Activated effector memory CD4-positive, alpha-beta T cell treated with Interleukin-2 at 50 U/mL for 16 hours (primary cell): ENCODE data around the gene F8A1.
"Not testable (repeated sequence)": the region's sequence is repeated elsewhere in the genome, so short reads cannot be mapped to it uniquely, and the experiment has no call there.

Experiments used
- DNase-seq: peaks from one replicate; pipeline ENCODE4 v3.0.0-alpha.2; 2020

The F8A1 gene

GRCh38 chrX:154886069-154886788, at the start of gene F8A1:
Gene F8A1 (plus strand): TSS chrX:154886355. CDS start chrX:154886375, 20 bp downstream.
- peak; percentile 32 for DNase-seq

GRCh38 chrX:154840856-154841255, 45.3 kb upstream of the F8A1 start:
- DNase-seq: no peak

DNA sequence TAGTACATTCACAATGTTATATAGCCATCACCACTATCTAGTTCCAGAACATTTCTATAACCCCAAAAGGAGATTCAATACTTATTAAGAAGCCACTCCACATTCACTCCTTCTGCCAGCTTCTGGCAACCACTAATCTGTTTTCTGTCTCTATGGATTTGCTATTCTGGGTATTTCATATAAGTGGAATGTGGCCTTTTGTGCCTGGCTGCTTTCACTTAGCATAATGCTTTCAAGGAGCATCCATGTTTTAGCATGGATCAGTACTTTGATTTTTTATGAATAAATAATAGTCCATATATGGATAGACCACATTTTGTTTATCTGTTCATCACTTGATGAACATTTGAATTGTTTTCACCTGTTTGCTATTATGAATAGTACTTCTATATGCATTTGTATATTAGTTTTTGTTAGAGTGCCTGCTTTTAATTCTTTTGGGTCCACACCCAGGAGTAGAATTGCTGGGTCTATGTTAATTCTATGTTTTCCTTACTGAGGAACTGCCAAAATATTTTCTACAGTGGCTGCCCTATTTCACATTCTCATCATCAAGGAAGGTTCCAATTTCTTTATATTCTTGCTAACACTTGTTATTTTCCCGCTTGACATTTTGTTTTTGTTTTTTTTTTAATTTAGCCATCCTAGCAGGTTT, 35.1 kb upstream of the F8A1 start:
- DNase-seq: no peak

DNA sequence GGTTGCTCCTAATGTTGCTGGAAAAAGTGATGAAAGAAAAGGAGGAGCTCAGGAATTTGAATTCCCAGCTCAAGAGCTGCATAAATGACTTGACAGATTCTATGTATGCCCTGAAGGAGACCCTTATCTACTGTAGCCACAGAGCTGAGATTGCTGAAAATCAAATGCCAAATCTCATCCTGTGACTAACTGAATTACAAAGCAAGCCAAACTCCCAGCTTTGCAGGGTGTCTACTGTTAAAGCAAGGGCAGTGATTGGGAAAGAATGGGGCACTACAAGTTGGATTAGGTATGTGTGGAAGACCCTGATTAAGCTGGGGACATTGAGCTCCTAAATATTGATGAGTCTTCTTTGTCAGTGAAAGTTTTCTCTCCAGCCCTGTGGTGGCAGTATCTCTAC, 30.9 kb upstream of the F8A1 start:
- no peak for DNase-seq

- DNase-seq: not testable (repeated sequence)
These were observed 17.6 kb upstream of the F8A1 start for GRCh38 chrX:154868522-154868921.

DNA sequence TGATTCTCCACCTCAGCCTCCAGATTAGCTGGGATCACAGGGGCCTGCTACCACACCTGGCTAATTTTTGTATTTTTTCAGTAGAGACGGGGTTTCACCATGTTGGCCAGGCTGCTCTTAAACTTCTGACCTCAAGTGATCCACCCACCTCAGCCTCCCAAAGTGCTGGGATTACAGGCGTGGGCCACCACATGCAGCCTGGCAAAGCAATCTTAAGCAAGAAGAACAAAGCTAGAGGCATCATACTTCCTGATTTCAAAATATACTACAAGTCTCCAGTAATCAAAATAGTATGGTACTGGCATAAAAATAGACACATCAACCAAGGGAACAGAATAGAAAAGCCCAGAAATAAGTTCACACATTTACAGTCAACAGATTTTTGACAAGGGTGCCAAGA, 12.8 kb upstream of the F8A1 start:
- no peak for DNase-seq

GRCh38 chrX:154884069-154884468, 2.1 kb upstream of the F8A1 start:
- not testable (repeated sequence) for DNase-seq

DNA sequence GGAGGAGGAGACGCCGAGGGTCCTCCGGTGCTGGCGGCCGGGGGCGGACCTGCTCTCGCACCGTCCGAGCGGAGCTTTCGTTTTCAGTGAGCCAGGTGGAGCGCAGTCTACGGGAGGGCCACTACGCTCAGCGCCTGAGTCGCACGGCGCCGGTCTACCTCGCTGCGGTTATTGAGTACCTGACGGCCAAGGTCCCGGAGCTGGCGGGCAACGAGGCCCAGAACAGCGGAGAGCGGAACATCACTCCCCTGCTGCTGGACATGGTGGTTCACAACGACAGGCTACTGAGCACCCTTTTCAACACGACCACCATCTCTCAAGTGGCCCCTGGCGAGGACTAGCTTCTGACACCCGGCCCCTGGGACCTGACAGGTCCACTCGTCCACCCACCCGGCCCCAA, 1.1 kb upstream of the F8A1 start:
- not testable (repeated sequence) for DNase-seq

DNA sequence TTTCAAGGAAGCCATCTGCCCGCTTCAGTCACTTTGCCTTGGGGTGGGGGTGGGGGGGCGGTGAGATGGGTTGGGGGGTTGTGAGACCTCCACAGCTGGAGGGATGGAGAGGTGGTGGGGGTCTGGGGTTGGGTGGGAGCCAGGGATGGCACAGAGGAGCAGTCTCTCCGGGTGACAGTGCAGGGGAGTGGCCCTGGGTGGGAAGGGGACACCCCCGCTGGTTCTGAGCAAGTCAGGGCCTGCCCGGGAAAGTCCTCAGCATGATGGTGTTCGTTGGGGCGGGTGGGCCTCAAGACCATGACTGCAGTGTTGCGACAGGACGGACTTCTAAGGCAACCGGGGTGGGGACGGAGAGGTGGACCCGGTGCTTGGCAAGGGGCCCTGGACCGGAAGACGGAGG, 606 bp upstream of the F8A1 start:
- not testable (repeated sequence) for DNase-seq

DNA sequence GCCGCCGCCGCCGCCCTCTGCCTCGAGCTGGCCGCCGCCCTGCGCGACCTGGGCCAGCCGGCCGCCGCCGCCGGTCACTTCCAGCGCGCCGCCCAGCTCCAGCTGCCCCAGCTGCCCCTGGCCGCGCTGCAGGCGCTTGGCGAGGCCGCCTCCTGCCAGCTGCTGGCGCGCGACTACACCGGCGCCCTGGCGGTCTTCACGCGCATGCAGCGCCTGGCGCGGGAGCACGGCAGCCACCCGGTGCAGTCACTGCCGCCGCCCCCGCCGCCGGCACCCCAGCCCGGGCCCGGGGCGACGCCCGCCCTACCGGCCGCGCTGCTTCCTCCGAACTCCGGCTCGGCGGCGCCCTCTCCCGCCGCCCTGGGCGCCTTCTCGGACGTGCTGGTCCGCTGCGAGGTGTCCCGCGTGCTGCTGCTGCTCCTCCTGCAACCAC, 650 bp downstream of the F8A1 start:
- DNase-seq: not testable (repeated sequence)

GRCh38 chrX:154890990-154891639, 5.0 kb downstream of the F8A1 start:
- no peak for DNase-seq

GRCh38 chrX:154892296-154892695, 6.1 kb downstream of the F8A1 start:
- no peak for DNase-seq

DNA sequence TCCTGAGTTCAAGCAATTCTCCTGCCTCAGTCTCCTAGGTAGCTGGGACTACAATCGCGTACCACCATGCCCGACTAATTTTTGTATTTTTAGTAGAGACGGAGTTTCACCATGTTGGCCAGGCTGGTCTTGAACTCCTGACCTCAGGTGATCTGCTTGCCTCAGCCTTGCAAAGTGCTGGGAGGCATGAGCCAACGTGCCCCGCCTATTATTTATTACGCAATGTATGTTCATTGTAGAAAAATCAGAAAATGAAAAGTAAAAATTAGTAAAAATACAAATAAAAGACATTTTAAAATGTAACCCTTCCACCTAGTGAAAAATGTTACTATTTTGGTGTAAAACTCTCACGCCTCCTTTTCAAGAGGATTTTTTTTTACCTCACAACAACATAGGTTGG, 14.2 kb downstream of the F8A1 start:
- no peak for DNase-seq

GRCh38 chrX:154902408-154902807, 16.3 kb downstream of the F8A1 start:
- no peak for DNase-seq

DNA sequence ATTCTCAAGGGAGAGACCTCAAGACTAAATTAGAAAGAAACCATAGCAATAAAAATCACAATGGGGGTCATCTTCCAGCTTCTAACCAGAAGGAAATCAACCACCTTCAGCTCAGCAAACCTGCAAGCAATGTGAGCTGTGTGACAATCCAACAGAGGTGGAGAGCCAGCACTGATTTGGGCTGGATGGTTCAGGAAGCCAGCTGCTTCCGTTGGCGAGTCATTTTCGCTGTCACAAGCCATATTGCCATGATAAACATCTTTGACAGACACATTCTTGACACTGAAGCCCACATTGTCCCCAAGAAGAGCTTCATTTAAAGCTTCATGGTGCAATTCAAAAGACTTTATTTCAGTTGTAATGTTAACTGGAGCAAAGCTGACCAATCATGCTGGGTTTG, 22.7 kb downstream of the F8A1 start:
- DNase-seq: no peak

- DNase-seq: not testable (repeated sequence)
These were observed 23.9 kb downstream of the F8A1 start for GRCh38 chrX:154910048-154910447.

- DNase-seq: not testable (repeated sequence)
These were observed 24.4 kb downstream of the F8A1 start for GRCh38 chrX:154910528-154910927.

- DNase-seq: no peak
These were observed 27.9 kb downstream of the F8A1 start for GRCh38 chrX:154914052-154914451.

GRCh38 chrX:154918060-154918483, 31.9 kb downstream of the F8A1 start:
- DNase-seq: peak; percentile 0

- DNase-seq: not testable (repeated sequence)
These were observed 38.6 kb downstream of the F8A1 start for GRCh38 chrX:154924771-154925170.
